ENCODE results near the gene THADA.
"Not testable (repeated sequence)": the region's sequence is repeated elsewhere in the genome, so short reads cannot be mapped to it uniquely, and the experiment has no call there.

The THADA gene

GRCh38 chr2:43294973-43295603, 300.8 kb downstream of the THADA start:
- DNase-seq, result no peak

DNA sequence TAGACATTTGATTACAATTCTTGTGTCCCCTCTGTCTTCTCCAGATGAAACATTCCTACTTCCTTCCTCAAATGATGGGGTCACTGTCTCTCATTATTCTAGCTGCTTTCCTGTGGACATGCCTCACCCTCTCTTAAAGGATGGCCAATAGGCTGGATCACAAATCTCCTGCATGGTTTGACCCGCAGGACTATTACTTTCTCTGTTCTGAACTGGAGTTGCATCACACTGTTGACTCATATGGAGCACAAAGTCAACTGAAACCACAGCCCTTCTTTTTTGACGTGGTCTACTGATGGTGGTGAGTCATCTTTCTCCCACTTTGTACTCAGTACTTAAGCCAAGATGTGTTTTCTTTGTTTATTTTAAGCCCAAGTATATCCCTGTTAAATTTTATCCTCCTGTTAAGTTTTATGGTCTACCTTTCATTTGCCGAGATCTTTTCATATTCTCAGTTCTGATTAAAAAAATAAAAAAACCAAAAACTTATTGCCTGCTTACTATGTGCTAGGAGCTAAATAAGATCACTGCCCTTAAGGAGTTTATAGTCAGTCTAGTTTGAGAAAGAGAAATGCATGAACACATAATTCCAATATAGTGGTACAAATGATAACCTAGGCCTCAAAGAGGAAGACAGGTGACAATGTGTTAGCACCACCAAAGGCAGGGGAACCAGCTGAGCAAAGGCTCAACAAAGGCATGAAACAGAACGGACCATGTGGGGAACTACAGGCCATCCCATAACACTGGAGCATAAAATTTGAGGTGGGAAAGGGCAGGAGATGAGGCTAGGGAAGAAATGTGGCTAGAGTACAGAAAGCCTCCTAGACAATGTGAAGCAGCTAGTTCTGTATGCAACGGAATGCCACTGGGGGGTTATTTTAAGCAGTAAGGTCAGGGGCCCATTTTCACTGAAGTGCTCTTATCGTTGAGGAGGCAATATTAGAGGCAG, 301.8 kb downstream of the THADA start:
- peak; percentile 44 for DNase-seq

- DNase-seq, result no peak
These were observed 302.7 kb downstream of the THADA start for GRCh38 chr2:43292851-43293743.

GRCh38 chr2:43292297-43292696, 303.5 kb downstream of the THADA start:
- no peak for DNase-seq

DNA sequence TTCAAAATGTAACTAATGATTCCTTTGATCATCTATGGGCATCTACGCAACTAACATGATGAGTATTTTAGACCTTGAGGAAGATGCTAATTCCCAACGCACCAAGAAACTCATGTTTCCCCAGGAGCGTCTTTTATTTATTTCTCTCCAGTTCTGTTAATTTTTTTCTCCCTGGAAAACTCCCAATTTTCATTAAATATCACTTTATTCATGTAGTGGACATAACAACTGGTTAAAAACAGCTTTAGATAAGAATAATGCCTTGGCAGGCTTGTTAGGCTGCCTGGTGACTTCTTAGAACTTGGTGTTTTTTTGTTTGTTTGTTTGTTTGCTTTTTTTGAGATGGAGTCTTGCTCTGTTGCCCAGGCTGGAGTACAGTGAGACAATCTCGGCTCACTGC, 306.5 kb downstream of the THADA start:
- DNase-seq, result no peak

DNA sequence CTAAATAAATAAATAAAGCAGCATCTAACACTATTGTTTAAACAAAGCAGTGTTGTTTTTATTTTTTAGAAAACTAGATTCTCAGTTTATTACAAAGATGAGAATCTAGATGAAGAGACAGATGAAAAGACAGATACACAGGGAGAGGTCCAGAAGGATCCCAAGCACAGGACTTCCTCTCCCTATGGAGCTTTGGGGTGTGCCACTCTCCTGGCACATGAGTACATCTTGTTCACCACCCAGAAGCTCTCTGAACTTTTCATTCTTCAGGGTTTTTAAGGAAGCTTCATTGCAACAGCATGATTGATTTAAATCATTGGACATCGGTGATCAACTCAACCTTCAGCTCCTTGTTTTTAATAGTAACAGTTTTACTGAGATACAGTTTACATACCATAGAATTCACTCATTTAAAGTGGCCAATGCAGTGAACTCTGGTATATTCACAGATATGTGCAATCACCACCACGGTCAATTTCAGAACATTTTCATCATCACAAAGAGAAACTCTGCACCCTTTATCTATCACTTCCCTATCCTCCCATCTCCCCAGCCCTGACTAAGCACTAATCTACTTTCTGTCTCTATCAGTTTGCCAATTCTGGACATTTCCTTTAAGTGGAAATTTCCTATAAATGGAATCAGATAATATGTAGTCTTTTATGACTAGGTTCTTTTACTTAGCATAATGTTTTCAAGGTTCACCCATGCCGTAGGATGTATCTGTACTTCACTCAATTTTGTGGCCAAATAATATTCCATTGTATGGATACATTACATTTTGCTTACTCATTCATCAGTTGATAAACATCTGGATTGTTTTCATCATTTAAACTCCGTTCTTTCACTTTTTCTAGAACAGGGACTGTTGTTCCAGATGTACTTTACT, 307.2 kb downstream of the THADA start:
- no peak for DNase-seq

- no peak for DNase-seq
These were observed 309.9 kb downstream of the THADA start for GRCh38 chr2:43285987-43286386.

DNA sequence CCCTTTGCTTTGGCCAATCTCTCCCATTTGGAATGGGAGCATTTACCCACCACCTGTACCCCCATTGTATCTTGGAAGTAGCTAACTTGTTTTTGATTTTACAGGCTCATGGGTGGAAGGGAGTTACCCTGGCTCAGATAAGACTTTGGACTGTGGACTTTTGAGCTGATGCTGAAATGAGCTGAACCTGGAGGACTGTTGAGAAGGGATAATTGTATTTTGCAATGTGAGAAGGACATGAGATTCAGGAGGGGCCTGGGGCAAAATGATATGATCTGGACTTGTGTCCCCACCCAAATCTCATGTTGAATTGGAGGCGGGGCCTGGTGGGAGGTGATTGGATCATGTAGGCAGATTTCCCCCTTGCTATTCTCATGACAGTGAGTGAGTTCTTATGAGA, 310.9 kb downstream of the THADA start:
- DNase-seq, result no peak

GRCh38 chr2:43284347-43284746, 311.5 kb downstream of the THADA start:
- not testable (repeated sequence) for DNase-seq

DNA sequence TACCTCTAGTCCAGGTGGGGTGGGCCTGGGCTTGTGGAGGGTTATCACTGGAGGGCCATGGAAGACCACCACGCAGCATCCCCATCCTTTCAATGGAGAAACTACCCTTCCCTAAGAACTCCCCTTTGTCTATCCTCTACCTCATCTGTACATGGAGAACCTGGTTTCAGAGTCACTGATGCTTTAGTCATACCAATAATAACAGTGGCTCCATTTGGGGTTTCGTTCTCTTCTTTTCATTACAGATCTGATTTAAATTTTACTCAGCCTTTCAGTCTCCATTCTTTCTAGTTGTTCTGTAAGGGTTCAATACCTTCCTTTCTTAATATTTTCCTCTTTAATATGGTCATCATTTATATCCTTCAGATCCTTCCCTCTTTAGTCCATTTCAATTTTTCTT, 314.8 kb downstream of the THADA start:
- DNase-seq, result no peak

DNA sequence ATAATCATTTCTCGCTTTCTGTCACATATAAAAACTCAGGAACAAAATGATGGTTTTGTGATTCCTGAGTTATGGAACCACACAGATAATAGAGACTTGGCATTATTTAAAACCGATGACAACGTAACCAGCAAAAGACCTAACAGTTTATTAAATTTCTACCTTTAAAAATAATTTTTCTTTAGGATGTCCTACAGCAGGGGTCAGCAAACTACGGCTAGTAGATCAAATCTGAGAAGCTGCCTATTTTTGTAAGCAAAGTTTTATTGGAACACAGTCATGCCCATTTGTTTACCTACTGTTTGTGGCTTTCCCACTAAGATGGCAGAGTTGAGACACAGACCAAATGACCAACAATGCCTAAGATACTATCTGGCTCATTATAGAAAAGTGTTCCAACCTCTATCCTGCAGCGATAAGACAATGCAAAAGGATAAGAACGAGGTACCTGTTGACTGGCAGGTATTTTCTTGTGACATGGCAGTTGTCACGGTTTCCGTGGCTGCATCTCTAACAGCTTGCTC, 316.5 kb downstream of the THADA start:
- no peak for DNase-seq

- no peak for DNase-seq
These were observed 317.1 kb downstream of the THADA start for GRCh38 chr2:43278564-43279220.

DNA sequence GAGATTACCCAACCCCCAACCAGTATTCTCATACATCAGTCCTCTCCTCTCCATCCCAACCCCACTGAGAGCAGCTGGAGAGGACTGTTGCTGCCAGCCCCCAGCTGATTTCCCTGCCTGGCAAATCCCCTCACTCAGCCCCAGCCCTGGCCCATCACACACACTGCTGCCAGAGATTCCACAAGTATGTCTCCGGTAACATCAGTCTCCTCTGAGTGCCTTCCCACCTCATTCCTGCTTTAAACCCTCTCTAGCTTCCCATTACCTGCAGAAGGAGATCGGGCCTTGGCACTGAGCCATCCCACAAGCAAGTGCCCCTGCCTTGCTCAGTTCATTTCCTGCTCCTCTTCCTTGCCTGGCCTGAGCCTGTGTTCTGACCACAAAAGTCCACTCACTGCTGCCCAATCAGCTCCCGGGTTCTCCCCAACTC, 318.9 kb downstream of the THADA start:
- DNase-seq, result no peak

DNA sequence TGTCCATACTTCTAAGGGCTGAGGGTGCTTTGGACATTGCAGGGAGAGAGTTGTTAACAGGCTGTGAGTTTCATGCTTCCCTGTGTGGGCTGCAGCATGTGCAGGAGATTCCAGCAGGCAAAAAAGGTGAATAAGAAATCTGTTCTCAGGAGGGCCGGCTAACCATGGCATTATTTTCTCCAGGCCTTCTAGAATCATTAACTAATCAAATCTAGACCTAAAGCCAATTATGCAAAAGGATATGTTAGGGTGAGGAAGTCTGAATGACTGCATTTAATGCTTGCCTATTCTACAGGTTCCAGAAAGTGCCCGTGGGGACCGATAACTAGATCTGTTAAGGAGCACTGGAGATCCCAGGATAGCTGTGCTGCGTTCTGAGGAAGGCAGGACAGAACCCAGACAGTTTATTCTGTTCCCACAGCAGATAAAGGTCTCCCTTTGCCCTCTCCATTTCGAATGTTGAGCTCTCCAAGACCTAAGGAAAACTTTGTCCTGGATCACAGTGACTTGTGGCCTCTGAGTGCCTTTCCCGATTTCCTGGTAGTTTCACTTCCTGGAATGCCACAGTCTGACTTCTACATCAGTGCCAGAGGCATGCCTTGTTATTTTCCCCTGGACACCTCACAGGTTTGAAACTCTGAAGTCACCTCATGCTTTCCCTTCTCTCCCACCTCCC, 319.4 kb downstream of the THADA start:
- no peak for DNase-seq

- no peak for DNase-seq
These were observed 321.1 kb downstream of the THADA start for GRCh38 chr2:43274721-43275120.

- no peak for DNase-seq
These were observed 321.8 kb downstream of the THADA start for GRCh38 chr2:43274055-43274454.

DNA sequence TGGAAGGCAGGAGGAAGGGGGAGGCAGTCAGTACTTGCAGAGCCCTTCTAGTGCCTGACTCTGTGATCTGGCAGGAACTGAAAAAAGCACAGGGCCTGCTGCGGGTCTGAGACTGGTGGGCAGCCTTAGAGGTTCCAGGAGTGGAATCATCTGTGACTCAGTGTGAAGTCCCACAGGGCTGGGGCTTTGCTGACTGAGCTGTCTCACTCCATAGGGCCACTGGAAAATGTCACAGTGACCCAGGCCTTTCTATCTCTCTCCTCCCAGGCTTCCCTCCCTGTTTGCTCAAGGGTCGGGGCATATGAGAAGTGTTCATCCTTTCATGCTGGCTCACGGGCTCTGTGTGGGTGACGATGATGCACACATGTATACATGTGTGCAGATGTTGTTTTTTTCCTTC, 322.3 kb downstream of the THADA start:
- no peak for DNase-seq

DNA sequence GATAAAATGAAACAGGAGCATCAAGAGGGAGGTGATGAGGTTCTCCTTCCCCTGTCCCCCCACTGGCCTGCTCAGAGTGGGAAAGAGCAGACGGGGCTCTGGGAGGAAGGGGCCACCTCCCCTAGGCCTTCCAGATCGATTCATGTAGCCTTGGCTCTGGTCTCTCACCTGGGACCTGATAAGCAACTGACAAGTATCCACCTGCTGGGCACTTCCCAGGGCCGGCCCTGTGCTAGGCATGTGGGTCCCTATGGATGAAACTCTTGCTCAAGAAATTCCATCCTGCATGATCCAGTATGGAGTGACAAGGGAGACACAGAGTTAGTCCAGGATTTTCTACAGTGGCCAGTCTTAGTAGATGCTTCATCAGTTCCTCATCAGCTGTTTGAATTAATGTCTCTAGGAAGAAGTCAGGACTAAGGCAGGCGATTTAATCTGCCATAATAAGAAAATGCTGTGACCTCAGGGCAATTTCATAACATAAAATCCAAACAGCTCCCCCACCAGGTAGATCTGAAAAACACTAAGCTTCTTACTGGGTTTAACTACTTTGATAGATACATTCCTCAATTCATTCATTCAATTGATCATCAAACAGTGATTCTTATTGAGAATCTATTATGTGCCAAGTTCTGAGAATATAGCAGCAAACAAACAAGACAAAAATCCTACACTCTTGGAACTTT, 324.8 kb downstream of the THADA start:
- DNase-seq, result no peak

- no peak for DNase-seq
These were observed 325.4 kb downstream of the THADA start for GRCh38 chr2:43270461-43270860.

- no peak for DNase-seq
These were observed 326.1 kb downstream of the THADA start for GRCh38 chr2:43269706-43270105.
